Stimulated activated CD8-positive, alpha-beta memory T cell treated with anti-CD3 and anti-CD28 coated beads, Interleukin-4, amount 100 ng/mL, for 1 hour (primary cell): Measurements from ENCODE around the gene VSIG4.

Source experiments
- DNase-seq, 2 donors: peaks; one replicate each; pipeline ENCODE4 v3.0.0-alpha.2; 2020; ENCODE audit warnings: low read depth in 2 of 2, low spot score in 1 of 2

VSIG4 gene

GRCh38 chrX:66008328-66008970, 31.4 kb downstream of the VSIG4 start:
- no peak for DNase-seq

GRCh38 chrX:66007851-66008250, 32.0 kb downstream of the VSIG4 start:
- no peak for DNase-seq

- DNase-seq = no peak
These were observed 33.9 kb downstream of the VSIG4 start for GRCh38 chrX:66005830-66006449.

GRCh38 chrX:66004928-66005829, 34.7 kb downstream of the VSIG4 start:
- no peak for DNase-seq

GRCh38 chrX:66002824-66003680, 36.8 kb downstream of the VSIG4 start:
- DNase-seq = no peak

- no peak for DNase-seq
These were observed 38.3 kb downstream of the VSIG4 start for GRCh38 chrX:66001596-66001995.

GRCh38 chrX:66000628-66001272, 39.1 kb downstream of the VSIG4 start:
- no peak for DNase-seq

GRCh38 chrX:66000178-66000577, 39.7 kb downstream of the VSIG4 start:
- no peak for DNase-seq

- no peak for DNase-seq
These were observed 40.2 kb downstream of the VSIG4 start for GRCh38 chrX:65999563-66000148.

- DNase-seq = no peak
These were observed 40.8 kb downstream of the VSIG4 start for GRCh38 chrX:65999029-65999562.

- no peak for DNase-seq
These were observed 41.7 kb downstream of the VSIG4 start for GRCh38 chrX:65997978-65998717.

- no peak for DNase-seq
These were observed 45.1 kb downstream of the VSIG4 start for GRCh38 chrX:65994519-65995506.

- no peak for DNase-seq
These were observed 45.9 kb downstream of the VSIG4 start for GRCh38 chrX:65993915-65994460.

GRCh38 chrX:65993332-65993731, 46.5 kb downstream of the VSIG4 start:
- DNase-seq = no peak

- no peak for DNase-seq
These were observed 49.2 kb downstream of the VSIG4 start for GRCh38 chrX:65990702-65991101.

GRCh38 chrX:65987811-65988210, 52.1 kb downstream of the VSIG4 start:
- no peak for DNase-seq

- peak; percentile 7 to 25 for DNase-seq
These were observed 53.8 kb downstream of the VSIG4 start for GRCh38 chrX:65985922-65986588.
